HEK293T (cell line): ENCODE results near the gene ADAM10.

Experiments
- CTCF ChIA-PET: fragments of 350-600 bp; formaldehyde crosslinking; extraction: SDS; loops from one replicate; lab custom pipeline; 2021; ENCODE audit warnings: antibody characterized with exemption, inconsistent platforms; lab: Yijun Ruan, JAX
- POLR2A ChIA-PET: fragments of 350-600 bp; formaldehyde crosslinking; extraction: SDS; loops from one replicate; lab custom pipeline; 2020; ENCODE audit warnings: antibody characterized with exemption, inconsistent platforms; lab: Yijun Ruan, JAX
- DNase-seq: peaks from one replicate; pipeline ENCODE4 v3.0.0; 2012; ENCODE audit warnings: mixed read lengths; ENCODE audit errors: extremely low spot score
- ARNT ChIP-seq: fragments of 450-650 bp; IDR thresholded peaks from 2 replicates; pipeline ENCODE4 v1.6.1; 2017; ENCODE audit warnings: mild to moderate bottlenecking
- BHLHE40 ChIP-seq: fragments of 450-650 bp; IDR thresholded peaks from 2 replicates; pipeline ENCODE4 v1.6.1; 2016; ENCODE audit warnings: mild to moderate bottlenecking, moderate library complexity, borderline replicate concordance
- CTBP1 ChIP-seq: fragments of 450-650 bp; IDR thresholded peaks from 2 replicates; pipeline ENCODE4 v1.6.1; 2016; ENCODE audit warnings: borderline replicate concordance
- ELF4 ChIP-seq: fragments of 450-650 bp; IDR thresholded peaks from 2 replicates; pipeline ENCODE4 v1.6.1; 2017; ENCODE audit warnings: antibody characterized with exemption
- FOXA1 ChIP-seq: fragments of 450-650 bp; IDR thresholded peaks from 2 replicates; pipeline ENCODE4 v1.6.1; 2016; ENCODE audit warnings: mild to moderate bottlenecking
- FOXK2 ChIP-seq: fragments of 450-650 bp; IDR thresholded peaks from 2 replicates; pipeline ENCODE4 v1.6.1; 2016; ENCODE audit warnings: mild to moderate bottlenecking
- FOXM1 ChIP-seq: fragments of 450-650 bp; IDR thresholded peaks from 2 replicates; pipeline ENCODE4 v1.6.1; 2017; ENCODE audit warnings: mild to moderate bottlenecking, borderline replicate concordance
- HDGF ChIP-seq: fragments of 450-650 bp; IDR thresholded peaks from 2 replicates; pipeline ENCODE4 v1.6.1; 2017; ENCODE audit warnings: antibody characterized with exemption, borderline replicate concordance
- L3MBTL2 ChIP-seq: fragments of 450-650 bp; conservative IDR thresholded peaks from 2 replicates; pipeline ENCODE4 v1.6.1; 2016; ENCODE audit warnings: mild to moderate bottlenecking
- LEF1 ChIP-seq: fragments of 450-650 bp; IDR thresholded peaks from 2 replicates; pipeline ENCODE4 v1.6.1; 2017; ENCODE audit warnings: mild to moderate bottlenecking, borderline replicate concordance
- NFRKB ChIP-seq: fragments of 450-650 bp; IDR thresholded peaks from 2 replicates; pipeline ENCODE4 v1.6.1; 2016; ENCODE audit warnings: mild to moderate bottlenecking, moderate library complexity
- SP1 ChIP-seq: fragments of 450-650 bp; IDR thresholded peaks from 2 replicates; pipeline ENCODE4 v1.6.1; 2017
- SUZ12 ChIP-seq: fragments of 450-650 bp; IDR thresholded peaks from 2 replicates; pipeline ENCODE4 v1.6.1; 2016; ENCODE audit warnings: mild to moderate bottlenecking
- TARDBP ChIP-seq: fragments of 450-650 bp; IDR thresholded peaks from 2 replicates; pipeline ENCODE4 v1.6.1; 2016
- ZNF384 ChIP-seq: fragments of 450-650 bp; IDR thresholded peaks from 2 replicates; pipeline ENCODE4 v1.6.1; 2016
- TF ChIP-seq, protein P1 (sequence below): fragments of 450-650 bp; IDR thresholded peaks from 2 replicates; pipeline ENCODE4 v1.6.1; 2016

Gene ADAM10

DNA sequence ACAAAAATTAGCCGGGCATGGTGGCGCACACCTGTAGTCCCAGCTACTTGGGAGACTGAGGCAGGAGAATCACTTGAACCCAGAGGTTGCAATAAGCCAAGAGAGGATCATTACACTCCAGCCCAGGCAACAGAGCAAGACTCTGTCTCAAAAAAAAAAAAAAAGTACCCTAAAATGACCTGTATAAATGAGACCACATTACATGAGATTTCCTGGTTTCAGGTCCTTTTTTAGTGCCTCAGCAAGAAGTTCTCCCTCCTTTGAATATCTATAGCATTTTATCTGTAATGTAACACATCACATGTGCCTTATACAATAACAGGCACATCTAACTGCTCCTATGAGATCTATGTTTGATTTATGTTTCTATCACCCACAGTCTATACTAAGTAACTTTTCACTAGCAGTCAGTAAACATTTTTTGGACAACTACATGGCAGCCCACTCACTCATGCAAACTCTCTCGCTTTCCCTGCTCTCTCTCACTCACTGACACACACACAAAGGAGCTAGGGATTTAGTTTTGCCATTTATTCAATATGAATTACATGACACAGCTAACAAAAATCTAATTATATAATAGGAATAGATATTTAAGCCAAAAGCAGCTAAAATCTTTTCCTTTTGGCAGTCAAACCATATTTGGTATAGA is 34.1 kb downstream of the ADAM10 start:
- TF ChIP-seq CTBP1 (no peak), FOXK2 (no peak), HDGF (no peak), ZNF384 (no peak), FOXA1 (no peak), FOXM1 (no peak), SUZ12 (no peak), ARNT (no peak), SP1 (no peak), NFRKB (no peak), BHLHE40 (no peak), TARDBP (no peak)
- TF ChIP-seq, protein P1, sequence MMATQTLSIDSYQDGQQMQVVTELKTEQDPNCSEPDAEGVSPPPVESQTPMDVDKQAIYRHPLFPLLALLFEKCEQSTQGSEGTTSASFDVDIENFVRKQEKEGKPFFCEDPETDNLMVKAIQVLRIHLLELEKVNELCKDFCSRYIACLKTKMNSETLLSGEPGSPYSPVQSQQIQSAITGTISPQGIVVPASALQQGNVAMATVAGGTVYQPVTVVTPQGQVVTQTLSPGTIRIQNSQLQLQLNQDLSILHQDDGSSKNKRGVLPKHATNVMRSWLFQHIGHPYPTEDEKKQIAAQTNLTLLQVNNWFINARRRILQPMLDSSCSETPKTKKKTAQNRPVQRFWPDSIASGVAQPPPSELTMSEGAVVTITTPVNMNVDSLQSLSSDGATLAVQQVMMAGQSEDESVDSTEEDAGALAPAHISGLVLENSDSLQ = no peak
- ChIA-PET CTCF (no interaction called here), POLR2A (no interaction called here)
- no peak for DNase-seq

DNA sequence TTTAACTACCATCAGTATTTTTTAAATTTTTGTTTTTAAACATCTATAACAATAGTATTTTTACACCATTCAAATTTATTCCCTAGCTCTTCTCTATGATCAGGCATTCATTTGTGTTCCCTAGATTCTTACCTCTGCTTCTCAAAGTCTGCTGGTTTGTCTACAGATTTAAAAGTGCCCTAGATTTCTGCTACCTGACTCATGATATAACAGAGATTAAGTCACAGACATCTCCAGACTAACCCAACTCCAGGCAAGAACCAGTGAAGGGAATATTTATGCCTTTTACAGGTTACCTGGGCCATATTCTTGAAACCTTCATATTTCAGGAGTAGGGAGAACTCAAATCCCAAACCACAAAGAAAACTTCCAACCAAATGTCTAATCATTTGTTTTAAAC is 38.8 kb downstream of the ADAM10 start:
- POLR2A ChIA-PET = no interaction called here
- CTCF ChIA-PET = no interaction called here
- TF ChIP-seq ZNF384 (no peak), FOXM1 (no peak), ARNT (no peak), SUZ12 (no peak), BHLHE40 (no peak), ELF4 (no peak), FOXA1 (no peak), TARDBP (no peak), CTBP1 (no peak), L3MBTL2 (no peak), SP1 (no peak), HDGF (no peak), LEF1 (no peak), NFRKB (no peak), FOXK2 (no peak)
- TF ChIP-seq, protein P1 = no peak
- DNase-seq = no peak

DNA sequence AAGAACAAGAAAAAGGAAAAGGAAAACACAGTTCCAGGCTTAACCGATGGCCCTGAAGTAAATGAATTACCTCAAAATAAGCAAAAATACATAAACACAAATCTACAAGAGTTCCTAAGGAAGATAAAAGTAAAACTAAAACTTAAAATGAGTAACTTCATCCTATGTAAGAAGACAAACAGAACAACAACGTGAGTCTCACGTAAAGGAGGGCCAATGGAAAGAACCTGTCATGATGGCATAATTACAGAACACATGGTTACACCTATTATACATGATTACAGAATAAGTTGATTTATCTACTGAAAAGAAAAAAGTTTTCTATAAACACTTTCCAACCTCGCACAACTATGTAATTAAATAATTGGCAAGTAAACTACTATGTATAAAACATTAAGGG is 42.1 kb downstream of the ADAM10 start:
- ChIA-PET CTCF (no interaction called here), POLR2A (no interaction called here)
- TF ChIP-seq SUZ12 (no peak), CTBP1 (no peak), FOXA1 (no peak), LEF1 (no peak), ARNT (no peak), HDGF (no peak), FOXM1 (no peak)
- TF ChIP-seq, protein P1 = no peak
- no peak for DNase-seq

DNA sequence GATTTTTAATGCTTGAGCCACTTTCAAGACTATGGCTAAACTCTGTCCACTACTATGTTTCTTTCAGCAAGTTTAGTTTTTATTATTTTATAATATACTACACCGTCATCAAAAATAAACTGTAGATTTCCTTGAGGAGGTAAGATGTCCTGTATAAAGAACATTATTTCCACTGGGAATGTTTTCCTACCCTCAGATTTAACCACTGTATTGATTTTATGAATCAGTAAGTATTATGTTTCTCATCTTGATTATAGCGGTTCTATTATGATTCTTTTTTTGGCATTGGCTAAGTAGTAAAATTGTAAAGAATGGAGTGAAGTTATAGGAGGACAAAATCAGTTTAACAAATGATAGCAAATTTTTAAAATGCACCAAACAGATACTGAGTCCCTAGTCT is 44.4 kb downstream of the ADAM10 start:
- TF ChIP-seq LEF1 (no peak), ELF4 (no peak), ZNF384 (no peak), FOXM1 (no peak), ARNT (no peak), TARDBP (no peak), CTBP1 (no peak), NFRKB (no peak), FOXA1 (no peak), BHLHE40 (no peak), SP1 (no peak), FOXK2 (no peak), L3MBTL2 (no peak)
- TF ChIP-seq, protein P1 = no peak
- POLR2A ChIA-PET = no interaction called here
- CTCF ChIA-PET = no interaction called here
- no peak for DNase-seq

DNA sequence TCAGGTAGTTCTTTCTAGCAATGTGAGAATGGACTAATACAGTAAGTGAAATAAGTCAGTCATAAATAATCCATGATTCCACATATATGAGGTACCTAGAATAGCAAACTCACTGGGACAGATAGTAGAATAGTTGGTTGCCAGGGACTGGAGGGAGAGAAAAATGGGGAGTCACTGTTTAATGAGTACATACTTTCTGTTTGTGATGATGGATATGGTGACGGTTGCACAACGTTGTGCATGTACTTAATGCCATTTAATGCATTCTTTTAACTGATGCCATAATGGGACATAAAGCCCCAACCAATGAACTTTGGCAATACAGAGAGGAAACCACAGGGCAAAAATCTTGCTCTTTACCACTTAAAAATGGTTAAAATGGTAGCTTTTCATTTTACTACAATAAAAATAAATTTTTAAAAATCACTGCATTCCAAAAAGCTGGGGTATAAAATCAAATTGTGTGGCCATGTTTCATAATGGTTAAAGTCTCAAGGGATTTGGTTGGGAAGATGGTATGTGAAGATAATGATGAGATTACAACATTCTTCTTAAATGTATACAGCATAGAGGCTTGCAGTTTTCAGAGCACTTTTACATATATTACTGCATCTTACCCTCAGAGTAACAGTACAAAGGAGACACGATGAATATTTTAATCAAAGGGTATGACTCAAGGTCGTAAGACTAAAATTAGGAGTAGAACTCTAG is 45.2 kb downstream of the ADAM10 start:
- TF ChIP-seq TARDBP = no peak
- no peak for TF ChIP-seq LEF1
- no peak for TF ChIP-seq HDGF
- TF ChIP-seq CTBP1 = no peak
- no peak for TF ChIP-seq FOXA1
- no peak for TF ChIP-seq L3MBTL2
- TF ChIP-seq ELF4 = no peak
- no peak for TF ChIP-seq ZNF384
- TF ChIP-seq BHLHE40 = no peak
- no peak for TF ChIP-seq FOXM1

More for the DNA sequence above, 45.2 kb downstream of the ADAM10 start:
- POLR2A ChIA-PET = no interaction called here
- CTCF ChIA-PET = no interaction called here
- no peak for DNase-seq
